K562 (cell line): ENCODE measurements around the gene CAPZA1. TPM values are rescaled to one million over a fixed set of nuclear protein-coding genes. Genes with fewer than 3 reads are reported as not detected.
A peak's percentile ranks its signal among the peaks of the same experiment; 100 is the strongest.

ENCODE experiments used
- ATAC-seq: fragments of 200-7000 bp; cut with Tn5 transposase; 3 replicates; pipeline ENCODE4 v1.9.1; 2020; ENCODE audit warnings: moderate library complexity
- BruUV-seq: library from RNA; stranded (reverse); fragments of 400-500 nt; replicated peaks from 2 replicates; lab custom pipeline; 2021; lab: Mats Ljungman, UMichigan
- CTCF ChIA-PET: fragments of 300-600 bp; formaldehyde crosslinking; extraction: SDS; loops from one replicate; lab custom pipeline; 2021; ENCODE audit warnings: low intra/inter-chr PET ratio; lab: Yijun Ruan, JAX
- POLR2A ChIA-PET: fragments of 300-600, 350-650 bp; sonication (Branson Sonifier 250); formaldehyde crosslinking; extraction: SDS; loops from one replicate; lab custom pipeline; 2021; ENCODE audit warnings: antibody characterized with exemption, inconsistent platforms; lab: Yijun Ruan, JAX
- DNase-seq, 4 experiments: peaks; one replicate each; pipeline versions ENCODE4 v3.0.0 to v3.0.0-alpha.2; 2011 to 2018; ENCODE audit warnings: low spot score in 3 of 4, mixed read lengths in 3 of 4; ENCODE audit errors: extremely low read depth in 1 of 4
- FAIRE-seq: peaks from 2 replicates; lab custom pipeline; 2011; peaks lifted over from hg19 to GRCh38; lab: Jason Lieb, UNC
- H2AFZ ChIP-seq: 2 replicates; pipeline ENCODE4 v1.6.0; 2011; ENCODE audit warnings: low read depth, low read length, control low read depth, inconsistent platforms
- H3K27ac ChIP-seq: fragments of 200-600 bp; 3 replicates; pipeline ENCODE4 v1.8.0; 2011; ENCODE audit warnings: low read depth, mild to moderate bottlenecking, control low read depth, inconsistent platforms, low read length, moderate library complexity, mixed read lengths; ENCODE audit errors: extremely low read depth
- H3K27me3 ChIP-seq, 2 experiments: fragments of 300-600 bp in 1 of 2; 2 replicates in 1 of 2; 3 replicates in 1 of 2; pipeline versions ENCODE4 v1.6.0 to v1.8.0; 2011; ENCODE audit warnings: inconsistent platforms in 2 of 2, low read length in 2 of 2, mild to moderate bottlenecking in 1 of 2, mixed read lengths in 1 of 2, moderate library complexity in 1 of 2; ENCODE audit not compliant: control insufficient read depth in 2 of 2, insufficient read depth in 2 of 2
- H3K36me3 ChIP-seq: fragments of 300-600 bp; 3 replicates; pipeline ENCODE4 v1.8.0; 2011; ENCODE audit warnings: mild to moderate bottlenecking, low read length, inconsistent platforms; ENCODE audit not compliant: control insufficient read depth, insufficient read depth
- H3K4me1 ChIP-seq, 2 experiments: fragments of 200-600 bp in 1 of 2; replicated peaks in 1 of 2; 2 replicates in 1 of 2; 3 replicates in 1 of 2; pipeline versions ENCODE4 v1.5.1 to v1.8.0; 2011; ENCODE audit warnings: inconsistent platforms in 2 of 2, low read length in 2 of 2, mild to moderate bottlenecking in 1 of 2, mixed read lengths in 1 of 2, moderate library complexity in 1 of 2; ENCODE audit not compliant: control insufficient read depth in 2 of 2, insufficient read depth in 2 of 2
- H3K4me2 ChIP-seq: 2 replicates; pipeline ENCODE4 v1.6.1; 2011; ENCODE audit warnings: low read length, control low read depth, inconsistent platforms, mixed read lengths; ENCODE audit not compliant: insufficient read depth
- H3K4me3 ChIP-seq: fragments of 200-600 bp; sonication (generic), shearing (Covaris generic); 2 replicates; pipeline ENCODE4 v1.5.1; 2016; ENCODE audit warnings: control low read depth, inconsistent platforms
- H3K79me2 ChIP-seq: fragments of 200-600 bp; 3 replicates; pipeline ENCODE4 v1.8.0; 2011; ENCODE audit warnings: low read length, inconsistent platforms; ENCODE audit not compliant: control insufficient read depth, insufficient read depth
- H3K9ac ChIP-seq, 2 experiments: 2 replicates each; pipeline versions ENCODE4 v1.6.0 to v1.6.1; 2011; ENCODE audit warnings: low read depth in 2 of 2, low read length in 2 of 2, control low read depth in 1 of 2, inconsistent platforms in 1 of 2, mild to moderate bottlenecking in 1 of 2, mixed read lengths in 1 of 2; ENCODE audit not compliant: insufficient read depth in 1 of 2
- H3K9me1 ChIP-seq: one replicate; pipeline ENCODE4 v1.6.0; 2011; ENCODE audit warnings: inconsistent platforms, mild to moderate bottlenecking, low read length, moderate library complexity; ENCODE audit not compliant: control insufficient read depth, insufficient read depth
- H3K9me3 ChIP-seq: replicated peaks from 2 replicates; pipeline ENCODE4 v1.5.1; 2011; ENCODE audit warnings: low read depth, low read length, inconsistent platforms; ENCODE audit not compliant: control insufficient read depth, insufficient read depth
- H4K20me1 ChIP-seq: replicated peaks from 2 replicates; pipeline ENCODE4 v1.6.1; 2011; ENCODE audit warnings: low read length, inconsistent platforms, mixed read lengths; ENCODE audit not compliant: control insufficient read depth, insufficient read depth
- CBX3 ChIP-seq, 2 experiments: IDR thresholded peaks; 1 replicate in 1 of 2; 2 replicates in 1 of 2; pipeline ENCODE4 v1.6.1; 2012; ENCODE audit warnings: inconsistent platforms in 2 of 2, low read length in 2 of 2, borderline replicate concordance in 1 of 2, control low read depth in 1 of 2
- FOXK2 ChIP-seq, 2 experiments: fragments of 450-650 bp; IDR thresholded peaks in 1 of 2; conservative IDR thresholded peaks in 1 of 2; 2 replicates each; pipeline ENCODE4 v1.6.1; 2016; ENCODE audit warnings: low read depth in 2 of 2, mild to moderate bottlenecking in 1 of 2
- GABPB1 ChIP-seq: sonication (generic); formaldehyde crosslinking; IDR thresholded peaks from 2 replicates; pipeline ENCODE4 v1.8.0; 2022; ENCODE audit warnings: mild to moderate bottlenecking, missing genetic modification reagents
- KLF13 ChIP-seq: fragments of 450-650 bp; IDR thresholded peaks from 2 replicates; pipeline ENCODE4 v1.6.1; 2016; ENCODE audit warnings: missing genetic modification characterization, low read depth, mild to moderate bottlenecking, missing compliant biosample characterization, moderate library complexity, borderline replicate concordance
- MAFK ChIP-seq: IDR thresholded peaks from 2 replicates; pipeline ENCODE4 v1.6.1; 2011; ENCODE audit warnings: low read length, improper control_type of control experiment
- NR2F6 ChIP-seq: fragments of 450-650 bp; formaldehyde crosslinking; IDR thresholded peaks from 2 replicates; pipeline ENCODE4 v1.4.0; 2020; ENCODE audit warnings: mild to moderate bottlenecking
- PHTF2 ChIP-seq: fragments of 250-450 bp; sonication (Bioruptor Pico); IDR thresholded peaks from 2 replicates; pipeline ENCODE4 v1.5.0; 2021; ENCODE audit warnings: mild to moderate bottlenecking
- RUNX1 ChIP-seq: sonication (generic); IDR thresholded peaks from 2 replicates; pipeline ENCODE4 v1.6.1; 2016; ENCODE audit warnings: antibody characterized with exemption, low read depth
- TRIM24 ChIP-seq, 2 experiments: fragments of 450-650 bp; IDR thresholded peaks; 2 replicates each; pipeline ENCODE4 v1.6.1; 2016
- TRIM28 ChIP-seq: fragments of 450-650 bp; IDR thresholded peaks from 2 replicates; pipeline ENCODE4 v1.6.1; 2017
- ZBTB33 ChIP-seq: sonication (generic); formaldehyde crosslinking; IDR thresholded peaks from 2 replicates; pipeline ENCODE4 v1.8.1; 2023; ENCODE audit warnings: mild to moderate bottlenecking, missing genetic modification reagents
- ZKSCAN1 ChIP-seq: fragments of 150-350 bp; IDR thresholded peaks from 2 replicates; pipeline ENCODE4 v1.6.1; 2016; ENCODE audit warnings: low read depth, low read length
- ZNF316 ChIP-seq: fragments of 450-650 bp; IDR thresholded peaks from 2 replicates; pipeline ENCODE4 v1.6.1; 2016
- ZNF431 ChIP-seq: sonication (generic); formaldehyde crosslinking; IDR thresholded peaks from 2 replicates; pipeline ENCODE4 v1.8.0; 2022; ENCODE audit warnings: mild to moderate bottlenecking, missing genetic modification reagents
- in situ Hi-C: fragments of 300-500 bp; cut with MboI; formaldehyde crosslinking; loops from 4 replicates; pipeline ENCODE4 v1.15.0; 2018; ENCODE audit warnings: inconsistent platforms, mixed read lengths
- intact Hi-C: fragments of 100-400 bp; cut with micrococcal nuclease; formaldehyde crosslinking; loops from 2 replicates; pipeline ENCODE4 v1.14.2; 2022
- polyA plus RNA-seq, 8 experiments: library from polyadenylated mRNA; depleted of rRNA in 4 of 8; stranded (reverse) in 5 of 8; unstranded in 3 of 8; fragments of >200 nt; fragmentation: Nextera tagmentation in 2 of 8; fragmentation: Illumina TruSeq in 1 of 8; extraction: Ambion mirVana in 2 of 8; extraction: Trizol in 1 of 8; gene quantifications; 2 replicates each; pipeline versions ENCODE4 v1.2.1 to v1.2.3, GENCODE V29; 2011 to 2014; ENCODE audit warnings: inconsistent platforms in 1 of 8, missing spikeins in 1 of 8
- total RNA-seq, 7 experiments: library from RNA; depleted of rRNA in 6 of 7; stranded (reverse); fragments of >200 nt in 6 of 7; fragmentation: Illumina TruSeq in 2 of 7; extraction: Trizol in 2 of 7; gene quantifications; 2 replicates each; pipeline versions ENCODE4 v1.2.1 to v1.2.3, GENCODE V29; 2011 to 2021; ENCODE audit warnings: low replicate concordance in 1 of 7
- TF ChIP-seq, protein P1 (sequence below): fragments of 250-450 bp; sonication (Bioruptor Pico); IDR thresholded peaks from 2 replicates; pipeline ENCODE4 v1.4.0; 2020; ENCODE audit warnings: mild to moderate bottlenecking
- TF ChIP-seq, protein P2 (sequence below): fragments of 450-650 bp; formaldehyde crosslinking; IDR thresholded peaks from 2 replicates; pipeline ENCODE4 v1.4.0; 2022; ENCODE audit warnings: missing genetic modification characterization
- TF ChIP-seq, protein P3 (sequence below): fragments of 250-450 bp; sonication (Bioruptor Pico); IDR thresholded peaks from 2 replicates; pipeline ENCODE4 v1.5.0; 2021

CAPZA1 gene
- total and polyA plus RNA-seq, 9 of the 15 experiments (the other 6 are each of a cell fraction or from before 2014, with no cell fraction given), result 237 to 1,020 (median 306) TPM

DNA sequence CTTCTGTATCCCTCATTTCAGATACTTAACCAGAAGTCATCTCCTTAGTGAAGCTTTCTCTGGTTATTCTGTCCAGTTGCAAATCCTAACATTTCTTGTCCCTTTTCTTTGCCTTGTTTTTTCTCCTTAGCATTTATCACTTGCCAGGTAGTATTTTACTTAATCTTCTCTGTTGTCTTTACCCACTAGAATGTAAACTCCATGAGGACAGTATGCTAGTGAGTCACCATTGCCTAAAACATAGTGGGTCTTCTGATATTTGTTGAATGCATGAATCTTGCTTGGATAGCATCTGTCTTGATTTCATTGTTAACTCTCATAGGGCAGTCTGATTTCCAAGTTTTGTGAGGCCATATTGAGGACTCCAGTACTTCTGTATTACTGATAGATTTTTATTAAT, 9.6 kb downstream of the CAPZA1 start:
- intact Hi-C loops (loop anchor here (10.0 kb wide), 1 partner anchor 176 kb away; no protein-coding TSS in a partner anchor), in situ Hi-C loops (loop anchor here (10.0 kb wide), 1 partner anchor 176 kb away; no protein-coding TSS in a partner anchor)
- no peak overlapping the region for H2AFZ ChIP-seq
- H3K27me3 ChIP-seq, result no peaks in the 10 kb centered on the region
- H3K9me1 ChIP-seq, result peaks cover 9% of the 10 kb centered on the region
- peaks cover 70% of the 10 kb centered on the region for H3K36me3 ChIP-seq
- no TSS peak for BruUV-seq
- H3K4me2 ChIP-seq, result no peak overlapping the region
- H3K4me1 ChIP-seq, result peaks cover 19 to 40% of the 10 kb centered on the region in 2 experiments
- ChIA-PET CTCF (no interaction called here), POLR2A (interaction anchor here (0.9 to 3.5 kb wide), 4 partner anchors 9 to 510 kb away, joined by 3 to 14 read pairs (median 4); no protein-coding TSS in a partner anchor)
- no peaks in the 10 kb centered on the region for H3K9me3 ChIP-seq
- no peak overlapping the region for H3K4me3 ChIP-seq
- FAIRE-seq (no peak), ATAC-seq (no peak), DNase-seq (no peak)
- H3K79me2 ChIP-seq, result peaks cover 99% of the 10 kb centered on the region
- H3K27ac ChIP-seq, result no peak overlapping the region
- no peak overlapping the region for H3K9ac ChIP-seq
- peaks cover 56% of the 10 kb centered on the region for H4K20me1 ChIP-seq
- TF ChIP-seq ZNF431 (CRISPR knock-in tag), result no peak
- no peak for TF ChIP-seq KLF13 (tag)
- TF ChIP-seq, protein P1, sequence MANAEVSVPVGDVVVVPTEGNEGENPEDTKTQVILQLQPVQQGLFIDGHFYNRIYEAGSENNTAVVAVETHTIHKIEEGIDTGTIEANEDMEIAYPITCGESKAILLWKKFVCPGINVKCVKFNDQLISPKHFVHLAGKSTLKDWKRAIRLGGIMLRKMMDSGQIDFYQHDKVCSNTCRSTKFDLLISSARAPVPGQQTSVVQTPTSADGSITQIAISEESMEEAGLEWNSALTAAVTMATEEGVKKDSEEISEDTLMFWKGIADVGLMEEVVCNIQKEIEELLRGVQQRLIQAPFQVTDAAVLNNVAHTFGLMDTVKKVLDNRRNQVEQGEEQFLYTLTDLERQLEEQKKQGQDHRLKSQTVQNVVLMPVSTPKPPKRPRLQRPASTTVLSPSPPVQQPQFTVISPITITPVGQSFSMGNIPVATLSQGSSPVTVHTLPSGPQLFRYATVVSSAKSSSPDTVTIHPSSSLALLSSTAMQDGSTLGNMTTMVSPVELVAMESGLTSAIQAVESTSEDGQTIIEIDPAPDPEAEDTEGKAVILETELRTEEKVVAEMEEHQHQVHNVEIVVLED (CRISPR knock-in tag), result no peak
- TF ChIP-seq PHTF2 (CRISPR knock-in tag), result no peak
- TF ChIP-seq MAFK, result no peak
- TF ChIP-seq NR2F6 (CRISPR knock-in tag), result 0 out of 2 replicates have a peak, but pooled peaks have one; percentile 32
- TF ChIP-seq, protein P2, sequence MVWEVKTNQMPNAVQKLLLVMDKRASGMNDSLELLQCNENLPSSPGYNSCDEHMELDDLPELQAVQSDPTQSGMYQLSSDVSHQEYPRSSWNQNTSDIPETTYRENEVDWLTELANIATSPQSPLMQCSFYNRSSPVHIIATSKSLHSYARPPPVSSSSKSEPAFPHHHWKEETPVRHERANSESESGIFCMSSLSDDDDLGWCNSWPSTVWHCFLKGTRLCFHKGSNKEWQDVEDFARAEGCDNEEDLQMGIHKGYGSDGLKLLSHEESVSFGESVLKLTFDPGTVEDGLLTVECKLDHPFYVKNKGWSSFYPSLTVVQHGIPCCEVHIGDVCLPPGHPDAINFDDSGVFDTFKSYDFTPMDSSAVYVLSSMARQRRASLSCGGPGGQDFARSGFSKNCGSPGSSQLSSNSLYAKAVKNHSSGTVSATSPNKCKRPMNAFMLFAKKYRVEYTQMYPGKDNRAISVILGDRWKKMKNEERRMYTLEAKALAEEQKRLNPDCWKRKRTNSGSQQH (CRISPR knock-in tag), result 0 out of 2 replicates have a peak, but pooled peaks have one; percentile 34
- TF ChIP-seq, protein P3, sequence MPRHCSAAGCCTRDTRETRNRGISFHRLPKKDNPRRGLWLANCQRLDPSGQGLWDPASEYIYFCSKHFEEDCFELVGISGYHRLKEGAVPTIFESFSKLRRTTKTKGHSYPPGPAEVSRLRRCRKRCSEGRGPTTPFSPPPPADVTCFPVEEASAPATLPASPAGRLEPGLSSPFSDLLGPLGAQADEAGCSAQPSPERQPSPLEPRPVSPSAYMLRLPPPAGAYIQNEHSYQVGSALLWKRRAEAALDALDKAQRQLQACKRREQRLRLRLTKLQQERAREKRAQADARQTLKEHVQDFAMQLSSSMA (CRISPR knock-in tag), result no peak
- TF ChIP-seq ZBTB33, result no peak
- TF ChIP-seq ZNF316, result peak; percentile 82
- TF ChIP-seq FOXK2 (conservative IDR thresholded peaks at IDR 0.05 in 1 of 2, IDR thresholded peaks at IDR 0.05 in 1 of 2; ENCODE audit: low read depth in 2 of 2), result 0 out of 4 replicates have a peak, but pooled peaks of 1 of the 2 experiments have one; percentile 11
- peak; percentile 27; the same call in 1 of the 2 replicates for TF ChIP-seq ZKSCAN1
- peak in 1 of 2 experiments; percentile 76; a peak in 2 of 4 replicates for TF ChIP-seq TRIM24 (IDR thresholded peaks at IDR 0.05)
- TF ChIP-seq TRIM28, result peak; percentile 72; the same call in 1 of the 2 replicates
- TF ChIP-seq GABPB1 (CRISPR knock-in tag), result no peak
- TF ChIP-seq CBX3 (IDR thresholded peaks at IDR 0.05; ENCODE audit: borderline replicate concordance in 1 of 2, low read length in 2 of 2), result 0 out of 3 replicates have a peak, but pooled peaks of 1 of the 2 experiments have one; percentile 29
- no peak for TF ChIP-seq RUNX1
